ENCODE results near the gene ENPP6.

GRCh38 chr4:184247421-184247820 is 29.7 kb upstream of the ENPP6 start:
- TF ChIP-seq CTCF (conservative IDR thresholded peaks at IDR 0.05; ENCODE audit: low read depth, low read length) (no peak), EZH2 (IDR thresholded peaks at IDR 0.05; ENCODE audit: borderline replicate concordance, low read depth, low read length, poor library complexity, severe bottlenecking) (no peak)
